HG02623 (cell line): Measurements from ENCODE around the gene RASGRP2.

ENCODE experiments used
- ATAC-seq: cut with Tn5 transposase; IDR thresholded peaks from one replicate; pipeline ENCODE4 v1.9.1; 2021; ENCODE audit warnings: moderate library complexity; ENCODE audit not compliant: unreplicated experiment

Gene RASGRP2

DNA sequence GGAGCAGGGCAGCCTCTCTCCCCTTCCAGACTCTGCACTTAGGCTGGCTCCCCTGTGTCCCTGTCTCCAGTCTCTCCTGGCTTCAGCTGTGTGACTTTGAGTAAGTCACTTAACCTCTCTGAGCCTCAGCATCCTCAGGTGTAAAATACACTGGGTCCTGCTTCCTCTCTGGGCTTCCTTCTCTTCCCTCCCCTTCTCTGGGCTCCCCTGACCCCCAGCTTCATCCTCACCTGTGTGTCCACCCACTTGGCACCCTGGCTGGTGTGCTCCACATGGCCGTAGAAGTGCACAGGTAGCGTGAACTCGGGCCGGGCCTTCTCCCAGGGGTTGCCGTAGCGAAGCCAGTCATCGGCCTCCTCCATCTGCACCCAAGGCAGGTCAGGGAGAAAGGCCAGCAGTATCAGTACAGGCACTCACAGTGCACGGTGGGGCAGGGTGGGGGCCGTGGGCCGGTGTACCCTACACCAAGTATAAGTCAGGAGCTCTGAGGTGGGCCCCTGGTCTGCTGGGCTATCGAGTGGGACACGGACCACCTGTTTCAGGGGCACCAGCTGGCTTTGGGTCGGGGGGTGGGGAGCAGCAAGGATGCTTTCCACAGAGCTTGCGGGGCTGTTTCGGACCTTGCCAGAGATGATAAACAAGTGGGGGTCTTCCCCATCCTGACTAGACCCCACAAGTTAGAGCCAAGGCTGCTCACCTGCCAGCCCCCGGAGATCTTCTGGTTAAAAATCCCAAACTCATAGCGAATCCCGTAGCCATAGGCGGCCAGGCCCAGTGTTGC, 13.8 kb upstream of the RASGRP2 start:
- ATAC-seq: no peak

DNA sequence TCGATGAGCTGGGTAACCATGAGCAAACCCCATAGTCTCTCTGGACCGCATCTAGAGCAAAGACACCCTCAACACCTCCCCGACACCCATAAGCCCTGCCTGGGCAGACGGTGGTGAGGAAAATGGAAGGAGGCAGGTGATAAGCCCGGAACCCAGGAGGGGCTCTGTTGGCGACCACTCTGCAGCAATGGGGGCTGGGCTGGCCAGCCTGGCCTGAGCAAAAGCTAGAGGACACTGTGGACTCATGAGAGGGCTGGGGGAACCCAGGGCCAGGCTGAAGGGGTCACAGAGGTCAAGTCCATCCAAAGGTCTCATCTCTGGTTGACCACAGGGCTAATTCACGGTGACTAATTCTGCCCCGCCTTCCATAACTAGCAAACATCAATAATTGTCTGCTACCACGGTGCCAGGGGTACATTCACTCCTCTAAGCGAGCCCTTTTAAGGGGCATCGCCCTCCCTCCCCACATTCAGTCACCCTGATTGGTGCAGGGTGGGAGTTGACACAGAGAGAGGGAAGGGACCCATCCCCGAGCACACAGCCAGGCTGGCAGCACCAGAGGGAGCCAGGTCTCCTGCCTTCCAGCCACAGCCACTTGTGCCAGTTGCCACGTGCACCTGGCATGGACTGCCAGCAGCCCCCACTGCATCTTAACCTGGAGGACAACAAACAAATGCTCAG, 11.9 kb upstream of the RASGRP2 start:
- no peak for ATAC-seq

DNA sequence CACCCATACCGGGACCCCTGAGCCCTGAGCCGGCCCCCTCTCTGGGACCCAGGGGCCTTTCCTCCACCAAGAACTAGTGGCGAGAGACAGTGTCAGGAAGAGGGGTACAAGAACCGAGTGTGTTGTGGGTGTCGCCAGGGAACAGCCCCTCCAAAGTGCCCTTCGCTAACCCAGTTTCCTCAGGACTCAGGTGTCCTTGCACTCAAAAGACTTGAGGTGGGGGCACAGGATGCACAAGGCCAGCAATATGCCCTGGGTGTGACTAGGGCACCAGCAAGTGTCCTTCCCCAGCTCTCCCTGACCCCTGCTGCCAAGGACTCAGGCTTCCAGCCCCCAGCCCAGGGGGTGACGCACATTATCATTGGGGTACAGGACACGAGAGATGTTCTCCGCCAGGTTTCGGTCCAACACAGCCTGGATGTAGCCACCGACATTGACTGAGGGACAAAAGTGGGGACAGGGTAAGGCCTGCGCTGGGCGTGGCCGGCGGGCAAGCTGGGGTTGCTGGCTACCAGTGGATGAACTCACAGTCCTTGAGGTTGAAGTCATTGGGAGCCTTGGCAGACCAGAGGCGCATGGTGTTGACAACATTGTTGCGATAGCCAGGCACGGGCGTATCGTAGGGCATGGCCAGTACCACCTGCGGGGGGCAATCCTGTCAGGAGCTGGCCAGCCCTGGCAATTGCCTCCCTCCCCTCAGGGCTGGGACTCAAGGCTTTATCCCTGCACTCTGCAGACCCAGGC, 11.1 kb upstream of the RASGRP2 start:
- no peak for ATAC-seq

DNA sequence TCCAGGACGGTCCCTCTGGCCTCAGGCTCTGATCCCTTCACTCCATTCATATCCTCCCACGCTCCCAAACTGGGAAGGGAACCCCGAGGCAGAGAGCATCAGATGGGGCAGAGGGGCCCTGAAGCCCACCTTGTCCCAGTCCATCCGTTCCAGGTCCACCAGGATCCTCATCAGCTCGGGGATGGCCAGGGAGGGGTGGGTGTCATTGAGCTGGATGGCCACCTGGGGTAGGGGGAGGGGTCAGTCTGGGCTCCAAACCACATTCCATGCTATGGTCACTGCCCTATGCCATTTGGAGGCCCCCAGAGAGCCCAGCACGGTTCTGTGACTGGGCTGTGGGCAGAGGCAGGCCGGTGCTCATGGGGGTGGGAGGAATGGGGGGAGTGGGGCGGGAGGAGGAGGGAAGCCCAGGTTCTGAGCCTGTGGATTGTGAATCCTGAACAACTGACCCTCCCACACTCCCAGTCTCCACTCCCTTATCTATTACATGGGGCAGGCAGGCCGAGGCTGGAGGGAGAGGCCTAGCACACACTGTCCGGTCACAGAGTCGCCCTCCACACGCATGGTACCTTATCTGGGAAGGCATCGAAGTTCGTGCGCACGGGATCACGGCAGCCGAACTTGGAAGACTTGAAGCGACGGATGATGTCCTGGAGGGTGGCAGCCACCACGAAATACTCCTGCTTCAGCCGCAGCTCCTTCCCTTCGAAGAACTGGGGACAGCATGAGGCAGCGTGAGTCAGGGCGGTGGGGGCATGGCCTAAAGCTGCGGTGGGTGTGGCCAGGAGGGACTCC, 10.4 kb upstream of the RASGRP2 start:
- ATAC-seq: no peak

- no peak for ATAC-seq
These were observed 9.6 kb upstream of the RASGRP2 start for GRCh38 chr11:64753380-64754123.

- ATAC-seq: no peak
These were observed 9.1 kb upstream of the RASGRP2 start for GRCh38 chr11:64753019-64753379.

GRCh38 chr11:64752175-64752970, 8.4 kb upstream of the RASGRP2 start:
- no peak for ATAC-seq

GRCh38 chr11:64751580-64751979, 7.6 kb upstream of the RASGRP2 start:
- no peak for ATAC-seq

DNA sequence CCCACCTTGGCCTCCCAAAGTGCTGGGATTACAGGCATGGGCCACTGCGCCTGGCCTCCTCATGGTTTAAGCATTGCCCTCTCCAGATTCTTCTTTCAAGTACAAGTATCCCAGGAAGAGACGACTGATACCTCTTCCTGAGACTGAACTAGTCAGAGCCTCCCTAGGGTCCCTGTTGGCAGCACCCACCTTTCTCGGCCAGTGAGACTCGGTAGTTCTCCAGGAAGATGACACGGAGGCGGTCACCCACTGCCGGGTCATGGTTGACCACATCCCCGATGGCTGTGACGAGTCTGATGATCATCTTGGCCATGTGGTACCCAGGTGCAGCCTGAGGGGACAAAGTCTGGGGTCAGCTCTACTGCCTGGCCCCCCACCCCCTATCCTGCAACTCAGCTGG, 7.2 kb upstream of the RASGRP2 start:
- ATAC-seq: no peak

GRCh38 chr11:64750361-64751054, 6.6 kb upstream of the RASGRP2 start:
- no peak for ATAC-seq

GRCh38 chr11:64747961-64748665, 4.2 kb upstream of the RASGRP2 start:
- no peak for ATAC-seq

GRCh38 chr11:64746486-64746885, 2.5 kb upstream of the RASGRP2 start:
- ATAC-seq: no peak

DNA sequence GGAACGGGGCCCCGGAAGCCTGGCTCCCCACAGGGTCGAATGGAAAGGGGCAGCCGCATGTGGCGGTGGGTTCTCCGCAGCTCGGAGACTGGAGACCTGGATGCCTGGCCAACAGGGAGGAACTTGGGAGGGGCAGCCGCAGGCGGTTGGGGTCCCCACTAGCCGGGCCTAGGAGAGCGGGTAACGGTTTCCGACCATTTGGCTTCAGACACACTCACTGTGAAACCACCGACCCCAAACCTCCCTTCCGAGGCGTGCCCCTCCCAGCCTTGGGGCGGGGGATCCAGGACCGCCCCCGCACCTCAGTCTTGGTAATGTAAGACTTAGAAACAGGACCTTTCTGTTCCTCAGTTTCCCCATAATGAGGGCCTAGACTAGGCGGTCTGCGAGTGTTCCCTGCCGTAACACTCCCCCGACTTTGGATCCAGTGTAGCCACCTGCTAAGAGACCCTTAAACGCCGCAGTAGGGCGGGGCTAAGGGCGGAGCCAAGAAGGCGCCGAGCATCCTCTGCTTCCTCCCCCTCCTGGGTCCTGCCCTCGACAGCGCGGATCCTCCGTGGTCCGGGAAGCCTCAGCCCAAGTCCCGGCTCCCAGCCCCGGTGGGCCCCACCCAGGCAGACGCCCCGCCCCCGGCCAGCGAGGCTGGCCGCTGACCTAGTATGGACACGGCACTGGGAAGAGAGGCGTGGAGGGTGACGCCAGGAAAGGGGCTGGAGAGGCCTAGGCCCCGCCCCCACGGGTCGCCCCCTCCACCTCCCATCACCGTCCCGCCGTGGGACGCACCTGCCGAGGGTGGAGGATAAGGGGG, 1.8 kb upstream of the RASGRP2 start:
- no peak for ATAC-seq

- no peak for ATAC-seq
These were observed 1.2 kb upstream of the RASGRP2 start for GRCh38 chr11:64745189-64745520.

DNA sequence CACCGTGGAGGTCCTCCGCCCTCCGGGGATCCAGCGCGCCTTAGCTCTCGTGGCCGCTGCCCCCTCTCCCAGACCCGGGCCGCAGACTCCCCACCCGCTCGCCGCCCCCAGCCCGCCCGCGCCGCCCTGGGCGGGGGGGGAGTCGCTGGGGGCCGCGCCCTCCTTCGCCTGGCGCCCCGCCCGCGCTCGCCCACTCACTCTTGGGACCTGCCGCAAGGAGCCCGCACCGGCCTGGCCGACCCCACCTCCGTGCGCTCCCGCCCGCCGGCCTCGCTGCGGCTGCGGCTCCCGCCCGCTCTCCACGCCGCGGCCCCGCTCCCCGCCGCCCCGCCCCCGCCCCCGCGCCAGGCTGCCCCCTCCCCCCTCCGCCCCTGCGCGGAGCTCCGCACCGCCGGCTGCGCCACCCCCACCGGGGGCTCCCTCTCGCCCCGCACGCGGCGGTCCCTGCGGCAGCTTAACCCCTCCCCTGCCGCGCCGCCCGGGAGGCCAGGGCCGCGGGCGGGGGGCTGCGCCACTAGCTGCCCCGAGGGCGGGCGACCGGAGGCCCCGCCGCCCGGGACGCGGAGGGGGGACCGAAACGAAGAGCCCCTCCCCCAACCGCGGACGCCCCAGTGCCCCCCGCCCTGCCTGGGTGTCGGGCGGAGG, 724 bp upstream of the RASGRP2 start:
- no peak for ATAC-seq

- no peak for ATAC-seq
These were observed 902 bp downstream of the RASGRP2 start for GRCh38 chr11:64742889-64743590.
